ENCODE measurements around the gene ZGRF1.

GRCh38 chr4:112604589-112604988, 32.1 kb downstream of the ZGRF1 start:
- TF ChIP-seq, protein P1, sequence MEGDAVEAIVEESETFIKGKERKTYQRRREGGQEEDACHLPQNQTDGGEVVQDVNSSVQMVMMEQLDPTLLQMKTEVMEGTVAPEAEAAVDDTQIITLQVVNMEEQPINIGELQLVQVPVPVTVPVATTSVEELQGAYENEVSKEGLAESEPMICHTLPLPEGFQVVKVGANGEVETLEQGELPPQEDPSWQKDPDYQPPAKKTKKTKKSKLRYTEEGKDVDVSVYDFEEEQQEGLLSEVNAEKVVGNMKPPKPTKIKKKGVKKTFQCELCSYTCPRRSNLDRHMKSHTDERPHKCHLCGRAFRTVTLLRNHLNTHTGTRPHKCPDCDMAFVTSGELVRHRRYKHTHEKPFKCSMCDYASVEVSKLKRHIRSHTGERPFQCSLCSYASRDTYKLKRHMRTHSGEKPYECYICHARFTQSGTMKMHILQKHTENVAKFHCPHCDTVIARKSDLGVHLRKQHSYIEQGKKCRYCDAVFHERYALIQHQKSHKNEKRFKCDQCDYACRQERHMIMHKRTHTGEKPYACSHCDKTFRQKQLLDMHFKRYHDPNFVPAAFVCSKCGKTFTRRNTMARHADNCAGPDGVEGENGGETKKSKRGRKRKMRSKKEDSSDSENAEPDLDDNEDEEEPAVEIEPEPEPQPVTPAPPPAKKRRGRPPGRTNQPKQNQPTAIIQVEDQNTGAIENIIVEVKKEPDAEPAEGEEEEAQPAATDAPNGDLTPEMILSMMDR (IDR thresholded peaks at IDR 0.05 in 4 of 5, conservative IDR thresholded peaks at IDR 0.05 in 1 of 5) = peak in 3 of 5 experiments; percentile 24 to 51 (median 41)
- no peak for TF ChIP-seq POLR2A (IDR thresholded peaks at IDR 0.05)
